ENCODE results near the gene RAB8B. TPM values are rescaled to one million over a fixed set of nuclear protein-coding genes. Genes with fewer than 3 reads are reported as not detected.

RAB8B gene
- total and polyA plus RNA-seq, 7 donors: 6.5 to 30.4 (median 21.7) TPM

DNA sequence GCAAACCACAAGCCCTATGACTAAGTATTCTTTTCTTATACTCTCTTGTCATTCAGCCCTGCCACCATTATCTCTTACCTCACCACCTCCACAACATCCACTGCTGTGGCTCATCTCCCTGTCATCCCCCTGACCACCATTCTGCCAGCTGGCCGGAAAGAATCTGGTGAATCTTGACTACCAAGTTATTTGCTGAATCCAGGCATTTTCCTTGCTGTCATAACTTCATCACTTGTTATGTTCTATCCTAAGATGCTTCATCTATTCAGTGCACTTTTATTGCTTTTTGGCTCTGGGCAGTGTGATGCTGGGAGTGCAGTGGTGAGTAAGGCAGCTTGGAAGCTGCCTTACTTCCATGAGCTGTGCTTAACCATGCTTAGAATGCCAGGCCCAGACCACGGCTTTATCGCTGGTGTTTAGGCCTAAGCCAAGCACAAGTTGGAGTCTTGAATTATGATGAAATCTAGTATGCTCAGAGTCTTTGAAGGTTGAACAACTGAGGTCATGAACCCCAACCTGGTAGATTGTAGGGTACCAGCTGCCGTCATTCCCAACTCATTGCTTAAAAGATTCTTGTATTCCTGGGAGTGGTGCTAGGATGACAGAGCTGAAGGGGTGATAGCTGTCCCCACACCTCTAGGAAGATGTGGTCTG lies 61.0 kb downstream of the RAB8B start:
- Histone ChIP-seq H3K4me3 (no peak overlapping the region), H3K9me3 (no peaks in the 10 kb centered on the region), H3K27ac (no peak overlapping the region), H3K4me1 (peaks cover 0 to 17% (median 8%) of the 10 kb centered on the region in 4 donors), H3K36me3 (peaks cover 0 to 38% (median 7%) of the 10 kb centered on the region in 4 donors), H3K27me3 (no peaks in the 10 kb centered on the region)
- intact Hi-C loops (cut with DNase I): no loop called here
- 96% methylated on average over 4 of the region's 4 CpGs for WGBS, 2 donors
- no peak for DNase-seq
- TF ChIP-seq, protein P1, sequence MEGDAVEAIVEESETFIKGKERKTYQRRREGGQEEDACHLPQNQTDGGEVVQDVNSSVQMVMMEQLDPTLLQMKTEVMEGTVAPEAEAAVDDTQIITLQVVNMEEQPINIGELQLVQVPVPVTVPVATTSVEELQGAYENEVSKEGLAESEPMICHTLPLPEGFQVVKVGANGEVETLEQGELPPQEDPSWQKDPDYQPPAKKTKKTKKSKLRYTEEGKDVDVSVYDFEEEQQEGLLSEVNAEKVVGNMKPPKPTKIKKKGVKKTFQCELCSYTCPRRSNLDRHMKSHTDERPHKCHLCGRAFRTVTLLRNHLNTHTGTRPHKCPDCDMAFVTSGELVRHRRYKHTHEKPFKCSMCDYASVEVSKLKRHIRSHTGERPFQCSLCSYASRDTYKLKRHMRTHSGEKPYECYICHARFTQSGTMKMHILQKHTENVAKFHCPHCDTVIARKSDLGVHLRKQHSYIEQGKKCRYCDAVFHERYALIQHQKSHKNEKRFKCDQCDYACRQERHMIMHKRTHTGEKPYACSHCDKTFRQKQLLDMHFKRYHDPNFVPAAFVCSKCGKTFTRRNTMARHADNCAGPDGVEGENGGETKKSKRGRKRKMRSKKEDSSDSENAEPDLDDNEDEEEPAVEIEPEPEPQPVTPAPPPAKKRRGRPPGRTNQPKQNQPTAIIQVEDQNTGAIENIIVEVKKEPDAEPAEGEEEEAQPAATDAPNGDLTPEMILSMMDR (IDR thresholded peaks at IDR 0.05): no peak
- TF ChIP-seq POLR2AphosphoS5 (IDR thresholded peaks at IDR 0.05) (no peak), EP300 (IDR thresholded peaks at IDR 0.05) (no peak), POLR2A (IDR thresholded peaks at IDR 0.05) (no peak)

- 96 to 97% methylated on average over 2 of the region's 2 CpGs for WGBS, 2 donors
- DNase-seq: no peak
- Histone ChIP-seq H3K36me3 (peaks cover 0 to 28% (median 5%) of the 10 kb centered on the region in 4 donors), H3K9me3 (no peaks in the 10 kb centered on the region), H3K4me1 (peaks cover 0 to 17% (median 4%) of the 10 kb centered on the region in 4 donors), H3K4me3 (no peak overlapping the region), H3K27ac (no peak overlapping the region), H3K27me3 (no peaks in the 10 kb centered on the region)
- intact Hi-C loops (cut with DNase I): no loop called here
- TF ChIP-seq EP300 (IDR thresholded peaks at IDR 0.05): no peak
- TF ChIP-seq, protein P1 (IDR thresholded peaks at IDR 0.05): no peak
- TF ChIP-seq POLR2A (IDR thresholded peaks at IDR 0.05): no peak
- TF ChIP-seq POLR2AphosphoS5 (IDR thresholded peaks at IDR 0.05): no peak
Measured at GRCh38 chr15:63251701-63252100, 62.3 kb downstream of the RAB8B start.

GRCh38 chr15:63252292-63252691 lies 62.9 kb downstream of the RAB8B start:
- H3K4me3 ChIP-seq: no peak overlapping the region
- H3K27me3 ChIP-seq: no peaks in the 10 kb centered on the region
- no peaks in the 10 kb centered on the region for H3K9me3 ChIP-seq
- H3K27ac ChIP-seq: no peak overlapping the region
- peaks cover 0 to 14% (median 2%) of the 10 kb centered on the region in 4 donors for H3K4me1 ChIP-seq
- DNase-seq: no peak
- TF ChIP-seq POLR2AphosphoS5 (IDR thresholded peaks at IDR 0.05) (no peak), POLR2A (IDR thresholded peaks at IDR 0.05) (no peak), EP300 (IDR thresholded peaks at IDR 0.05) (no peak)
- TF ChIP-seq, protein P1 (IDR thresholded peaks at IDR 0.05): no peak
- peaks cover 0 to 24% (median 5%) of the 10 kb centered on the region in 4 donors for H3K36me3 ChIP-seq
- intact Hi-C loops (cut with DNase I): no loop called here
- 97 to 98% methylated on average over 2 of the region's 2 CpGs for WGBS, 2 donors

GRCh38 chr15:63254991-63255390 lies 65.6 kb downstream of the RAB8B start:
- intact Hi-C loops (cut with DNase I): no loop called here
- no peak for TF ChIP-seq EP300 (IDR thresholded peaks at IDR 0.05)
- TF ChIP-seq POLR2AphosphoS5 (IDR thresholded peaks at IDR 0.05): no peak
- no peak for TF ChIP-seq POLR2A (IDR thresholded peaks at IDR 0.05)
- TF ChIP-seq, protein P1 (IDR thresholded peaks at IDR 0.05): no peak

More at GRCh38 chr15:63254991-63255390, 65.6 kb downstream of the RAB8B start:
- H3K27ac ChIP-seq: no peak overlapping the region
- no peaks in the 10 kb centered on the region for H3K9me3 ChIP-seq
- no peaks in the 10 kb centered on the region for H3K4me1 ChIP-seq
- WGBS, 2 donors: 76 to 89% methylated on average over 2 of the region's 2 CpGs
- no peak overlapping the region for H3K4me3 ChIP-seq
- peaks cover 0 to 34% (median 7%) of the 10 kb centered on the region in 4 donors for H3K36me3 ChIP-seq
- no peak for DNase-seq
- no peaks in the 10 kb centered on the region for H3K27me3 ChIP-seq
